ENCODE results near the gene PRDM11. TPM values are rescaled to one million over a fixed set of nuclear protein-coding genes. Genes with fewer than 3 reads are reported as not detected.

PRDM11 gene
- total RNA-seq, 1 experiment from 2014 or later, result 2.9 TPM

GRCh38 chr11:45141631-45142030, 4.8 kb upstream of the PRDM11 start:
- no peak for DNase-seq (ENCODE audit: low read depth)

DNA sequence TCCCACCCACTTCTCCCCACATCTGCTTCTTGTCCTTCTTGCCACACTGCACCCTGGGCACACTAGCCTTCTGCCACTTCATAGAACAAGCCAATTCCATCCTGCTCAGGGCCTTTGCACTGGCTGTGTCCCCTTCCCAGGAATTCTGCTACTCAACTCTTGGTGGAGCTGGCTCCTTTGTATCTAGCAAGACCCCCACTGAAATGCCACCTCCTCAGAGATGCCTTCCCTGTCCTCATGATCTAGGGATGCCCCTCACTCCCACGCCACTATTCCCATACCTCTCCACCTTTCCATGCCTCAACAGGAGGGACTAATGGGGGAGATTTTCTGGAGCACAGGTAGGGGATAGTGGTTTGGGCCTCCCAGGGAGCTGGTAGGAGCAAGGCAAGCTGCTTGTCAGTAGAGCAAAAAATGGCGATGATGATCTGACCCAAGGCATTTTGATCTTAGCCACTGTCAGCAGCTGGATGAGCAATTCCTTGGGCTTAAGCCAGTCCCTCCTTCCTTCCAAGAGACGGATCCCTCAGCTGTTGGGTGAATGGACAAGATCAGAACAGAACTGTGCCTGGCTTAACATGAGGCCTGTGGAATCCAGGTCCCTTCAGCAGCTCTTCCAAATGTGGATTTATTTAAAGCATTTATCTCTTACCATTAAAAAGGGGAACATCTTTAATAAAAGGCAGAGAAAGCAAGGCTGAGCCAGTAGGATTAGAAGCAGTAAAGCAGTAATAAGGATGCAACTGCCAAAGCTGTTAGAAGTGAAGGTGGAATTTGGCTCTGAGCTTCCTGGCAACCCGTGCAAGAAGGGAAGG, 4.0 kb upstream of the PRDM11 start:
- DNase-seq (ENCODE audit: low read depth), result peak; percentile 65

DNA sequence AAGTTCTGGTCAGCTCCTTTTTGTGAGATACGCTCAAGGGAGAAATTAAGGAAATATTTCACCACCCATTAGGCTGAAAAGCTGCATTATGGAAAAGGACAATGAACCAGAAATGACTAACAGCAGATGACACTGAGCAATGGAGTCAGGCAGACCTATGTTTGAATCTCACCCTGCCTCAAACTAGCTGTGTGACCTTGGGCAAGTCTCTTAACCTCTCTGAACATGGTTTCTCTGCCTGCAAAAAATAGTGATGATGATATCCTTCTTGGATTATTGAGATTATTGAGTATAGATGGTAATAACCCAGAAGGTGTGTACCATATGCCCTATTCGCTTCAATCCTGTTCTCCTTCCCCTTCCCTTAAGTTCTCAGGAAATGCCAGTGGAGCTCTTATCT, 2.9 kb upstream of the PRDM11 start:
- no peak for DNase-seq (ENCODE audit: low read depth)

DNA sequence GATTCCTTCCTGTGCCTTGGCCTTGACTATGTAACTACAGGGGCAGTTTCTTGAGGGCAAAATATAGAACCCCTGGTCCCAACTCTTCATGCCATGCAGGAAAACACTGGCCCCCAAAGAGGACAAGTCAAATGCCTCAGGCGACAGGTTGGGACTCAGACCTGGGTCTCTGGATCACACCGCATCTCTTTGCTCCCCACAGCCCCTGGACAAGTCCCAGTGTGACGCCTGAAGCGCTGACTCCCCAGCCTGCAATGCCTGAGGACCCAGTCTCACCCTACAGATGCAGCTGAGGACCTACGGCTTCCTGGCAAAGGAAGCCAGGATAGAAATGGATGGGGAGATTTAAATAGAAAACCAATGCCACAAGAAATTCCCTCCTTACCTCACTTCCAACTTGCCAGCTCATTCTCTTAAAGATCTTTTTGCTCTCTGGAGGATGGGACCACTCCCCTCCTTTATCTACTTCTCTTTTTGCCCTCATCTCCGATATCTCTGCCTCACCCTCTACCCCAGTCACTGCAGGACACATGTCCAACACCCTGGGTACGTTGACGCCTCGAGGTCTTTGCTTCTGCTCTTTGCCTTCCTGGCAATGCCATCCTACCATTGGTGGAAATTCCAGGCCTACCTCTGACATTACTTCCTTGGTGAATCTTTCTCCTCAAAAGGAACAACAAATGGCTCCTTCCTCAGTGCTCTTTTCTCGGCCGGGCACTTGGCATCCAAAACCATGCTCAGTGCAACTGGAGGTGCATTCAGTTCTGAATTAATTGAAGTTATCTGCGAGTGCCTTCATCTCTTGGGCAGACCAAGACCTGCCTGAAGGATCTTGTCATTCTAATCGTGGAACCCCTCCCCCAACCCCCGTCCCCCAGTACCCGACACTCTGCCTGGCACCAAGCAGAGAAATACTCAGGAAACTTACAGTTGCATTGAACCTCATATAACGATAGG, 2.0 kb upstream of the PRDM11 start:
- no peak for DNase-seq (ENCODE audit: low read depth)

GRCh38 chr11:45145083-45145378, 1.4 kb upstream of the PRDM11 start:
- DNase-seq (ENCODE audit: low read depth), result no peak

DNA sequence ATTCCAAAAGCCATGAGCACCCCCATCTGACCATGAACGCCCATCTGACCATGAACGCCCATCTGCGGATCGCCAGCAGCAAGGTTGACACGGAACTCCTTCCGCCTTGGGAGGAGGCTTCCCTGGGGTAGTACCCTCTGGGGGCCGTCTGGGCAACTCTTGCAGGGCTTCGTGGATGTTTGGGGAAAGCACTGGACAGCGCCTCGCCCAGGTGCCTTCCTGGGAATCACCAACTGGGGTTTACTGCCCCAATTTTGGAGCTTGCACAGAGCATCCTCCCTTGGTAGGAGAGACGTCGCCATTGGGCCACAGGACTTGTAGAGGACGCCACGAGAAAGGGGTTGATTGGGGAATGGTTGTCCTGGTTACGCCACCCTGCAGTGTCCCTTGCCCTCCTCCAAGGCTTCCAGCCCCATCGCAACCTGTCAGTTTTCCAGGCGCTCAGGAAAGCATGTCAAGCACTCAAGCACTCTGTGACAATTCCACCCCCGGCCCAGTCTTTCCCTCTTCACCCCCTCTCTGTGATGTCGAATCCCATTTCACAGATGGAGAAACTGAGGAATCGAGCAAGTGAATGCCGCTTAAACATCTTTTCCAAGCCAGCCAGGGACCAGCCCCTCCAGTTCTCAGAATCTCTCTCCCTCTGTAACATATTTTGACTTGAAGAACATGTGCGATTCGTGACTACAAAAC, 914 bp upstream of the PRDM11 start:
- DNase-seq (ENCODE audit: low read depth), result peak; percentile 11

DNA sequence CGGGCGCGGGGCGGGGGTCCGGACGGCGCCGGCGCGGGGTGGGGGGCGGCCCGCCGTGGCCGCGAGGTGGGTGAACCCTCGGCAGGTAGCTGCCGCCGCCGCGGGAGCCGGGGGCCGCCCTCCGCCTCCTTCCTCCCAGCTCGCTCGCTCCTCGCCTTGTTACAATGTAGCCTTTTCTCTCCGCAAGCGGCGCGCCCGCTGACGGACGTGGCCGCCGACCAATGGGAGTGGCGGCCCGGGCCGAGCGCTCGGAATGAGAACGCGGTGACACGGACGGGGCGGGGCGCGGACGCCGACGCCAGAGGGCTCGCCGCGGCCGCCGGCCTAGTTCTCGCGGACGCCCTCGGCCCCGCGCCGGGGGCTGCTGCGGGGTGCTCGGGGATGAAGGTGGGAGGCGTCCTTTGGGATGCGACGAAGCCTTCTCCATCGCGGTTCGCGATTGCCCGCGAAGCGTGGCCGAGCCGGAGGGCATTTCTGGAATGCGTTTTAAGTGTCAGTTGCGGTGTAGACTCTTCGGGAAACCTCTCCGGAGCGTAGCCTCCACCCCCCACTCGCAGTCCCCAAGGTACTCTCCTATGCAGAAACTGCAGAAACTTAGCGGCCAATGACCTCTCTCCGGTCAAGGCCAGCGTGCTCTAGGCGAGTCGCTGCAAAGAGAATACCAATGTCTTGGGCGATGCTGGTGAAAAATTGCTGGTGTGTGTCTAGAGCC, 734 bp downstream of the PRDM11 start:
- peak; percentile 94 for DNase-seq (ENCODE audit: low read depth)

GRCh38 chr11:45147891-45148675, 1.6 kb downstream of the PRDM11 start:
- DNase-seq (ENCODE audit: low read depth), result no peak

DNA sequence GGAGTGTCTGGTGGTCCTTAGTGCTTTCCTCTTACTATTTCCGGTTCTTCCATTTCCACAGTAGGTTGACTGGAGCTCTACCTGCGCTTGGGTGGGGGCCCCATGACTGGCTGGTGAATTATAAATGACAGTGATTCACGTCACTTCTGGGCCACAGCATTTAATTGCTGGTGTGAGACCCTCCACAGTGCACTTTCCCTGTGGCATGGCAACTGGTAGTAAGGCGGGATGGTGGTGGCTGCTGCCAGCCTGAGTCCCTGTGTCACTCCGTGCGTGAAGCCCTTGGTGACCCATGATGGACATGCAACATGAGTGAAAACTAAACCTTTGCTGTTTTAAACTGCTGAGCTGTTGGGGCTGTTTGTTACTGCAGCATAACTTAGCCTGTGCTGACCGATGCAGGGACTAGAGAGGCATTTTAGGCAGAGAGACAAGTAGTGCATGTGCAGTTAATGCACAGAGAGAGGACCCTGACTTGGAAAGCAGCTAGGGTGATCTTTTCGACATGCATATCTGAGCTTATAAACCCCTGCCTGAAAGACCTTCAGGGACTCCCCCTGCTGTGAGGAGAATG, 3.1 kb downstream of the PRDM11 start:
- DNase-seq (ENCODE audit: low read depth), result no peak

GRCh38 chr11:45150301-45150700, 3.9 kb downstream of the PRDM11 start:
- no peak for DNase-seq (ENCODE audit: low read depth)

DNA sequence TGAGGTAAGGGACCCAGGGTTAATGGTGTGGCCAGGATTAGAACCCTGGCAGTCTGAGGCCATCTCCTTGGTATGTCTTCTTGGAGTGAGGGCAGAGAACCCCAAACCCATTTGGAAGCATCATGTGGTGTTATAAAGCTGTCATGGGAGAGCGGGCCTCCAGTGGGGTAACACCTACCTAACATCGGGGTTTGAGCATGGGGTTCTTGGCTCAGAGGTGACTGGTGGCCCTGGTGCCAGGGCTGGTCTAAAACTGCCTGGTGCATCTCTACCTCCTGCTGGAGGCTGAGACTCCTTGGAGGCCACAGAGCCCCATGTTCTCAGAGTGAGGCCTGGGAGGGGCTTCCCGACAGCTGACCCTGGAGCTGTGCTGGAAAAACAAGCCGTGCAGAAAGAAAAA, 4.5 kb downstream of the PRDM11 start:
- no peak for DNase-seq (ENCODE audit: low read depth)

- DNase-seq (ENCODE audit: low read depth), result no peak
Measured at GRCh38 chr11:45151362-45151982, 5.0 kb downstream of the PRDM11 start.

DNA sequence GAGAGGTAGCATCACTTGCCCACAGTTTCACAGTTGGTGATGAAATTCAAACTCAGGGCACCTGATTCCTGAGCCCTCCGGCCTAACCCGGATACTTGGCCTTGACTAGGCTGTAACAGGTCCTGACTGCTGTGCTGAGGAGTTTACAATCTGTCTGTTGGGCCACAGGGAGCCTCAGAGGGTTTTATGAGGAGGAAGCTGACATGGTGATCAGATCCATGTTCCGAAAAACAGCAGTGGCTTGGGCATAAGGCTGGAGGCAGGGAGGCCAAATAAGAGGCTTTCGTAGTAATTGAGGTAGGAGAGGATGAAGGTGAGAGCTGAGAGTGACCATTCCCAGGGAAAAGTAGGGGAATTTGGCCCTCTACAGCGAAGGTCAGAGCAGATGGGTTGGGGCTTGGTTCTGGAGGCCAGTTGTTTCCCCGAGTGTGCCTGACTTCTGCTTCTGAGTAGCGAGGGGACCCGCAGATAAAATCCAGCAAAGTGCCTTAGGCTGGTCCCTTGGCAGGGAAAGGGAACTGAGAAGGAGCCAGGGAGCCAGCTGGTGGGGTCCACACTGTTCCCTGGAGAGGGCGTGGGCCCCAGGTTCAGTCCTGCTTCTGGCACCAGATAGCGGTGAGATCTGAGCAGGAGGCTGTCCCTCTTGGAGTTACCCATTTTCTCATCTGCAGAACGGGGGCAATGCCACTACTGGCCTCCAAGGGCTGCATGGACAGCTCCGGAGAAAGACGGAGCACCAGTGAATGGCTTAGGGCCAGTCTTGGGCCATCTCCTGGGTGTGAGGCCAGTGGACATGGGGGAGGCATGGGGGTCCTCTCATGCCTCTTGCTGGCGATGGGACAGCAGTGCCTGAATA, 6.5 kb downstream of the PRDM11 start:
- DNase-seq (ENCODE audit: low read depth), result no peak

DNA sequence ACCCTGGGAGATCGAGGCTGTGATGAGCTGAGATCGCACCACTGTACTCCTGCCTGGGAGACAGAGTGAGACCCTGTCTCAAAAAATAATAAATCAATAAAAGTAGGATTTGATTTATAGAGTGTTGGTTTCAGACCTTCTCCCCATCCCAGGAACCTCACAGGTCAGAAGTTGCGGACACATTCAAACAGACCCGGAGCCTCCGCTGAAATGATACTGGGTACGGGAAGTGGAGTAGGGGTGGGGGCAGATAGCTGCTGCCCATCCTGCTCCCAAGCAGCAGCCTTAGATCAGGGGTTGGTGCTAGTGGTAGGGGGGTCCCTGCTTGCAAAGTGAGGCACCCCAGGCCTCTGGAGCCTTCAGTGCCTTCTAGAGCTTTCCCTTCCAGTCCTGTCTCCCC, 7.8 kb downstream of the PRDM11 start:
- no peak for DNase-seq (ENCODE audit: low read depth)

DNA sequence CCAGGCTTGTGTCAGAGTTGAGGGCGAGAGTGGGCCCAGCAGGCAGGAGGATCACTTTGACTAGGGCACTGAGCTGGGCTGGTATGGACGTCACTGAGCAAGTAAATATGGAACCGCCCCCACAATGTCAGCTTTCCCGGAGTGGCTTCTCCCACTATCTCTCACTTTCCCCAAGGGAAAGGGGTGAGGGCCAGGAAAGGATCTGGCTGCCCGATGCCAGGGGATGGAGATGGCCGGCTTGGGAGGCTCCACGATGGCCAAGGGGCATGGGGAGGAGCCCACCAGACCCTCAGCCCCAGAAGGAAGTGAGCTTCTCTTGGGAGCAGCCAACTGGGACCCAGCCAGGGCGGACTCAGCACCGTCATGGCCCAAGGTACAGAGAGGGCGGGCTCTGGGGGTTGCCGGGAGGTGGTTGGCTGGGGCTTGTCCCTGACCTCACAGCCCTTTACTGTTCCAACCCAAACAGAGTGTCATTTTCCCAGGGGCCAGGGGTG, 8.7 kb downstream of the PRDM11 start:
- no peak for DNase-seq (ENCODE audit: low read depth)

DNA sequence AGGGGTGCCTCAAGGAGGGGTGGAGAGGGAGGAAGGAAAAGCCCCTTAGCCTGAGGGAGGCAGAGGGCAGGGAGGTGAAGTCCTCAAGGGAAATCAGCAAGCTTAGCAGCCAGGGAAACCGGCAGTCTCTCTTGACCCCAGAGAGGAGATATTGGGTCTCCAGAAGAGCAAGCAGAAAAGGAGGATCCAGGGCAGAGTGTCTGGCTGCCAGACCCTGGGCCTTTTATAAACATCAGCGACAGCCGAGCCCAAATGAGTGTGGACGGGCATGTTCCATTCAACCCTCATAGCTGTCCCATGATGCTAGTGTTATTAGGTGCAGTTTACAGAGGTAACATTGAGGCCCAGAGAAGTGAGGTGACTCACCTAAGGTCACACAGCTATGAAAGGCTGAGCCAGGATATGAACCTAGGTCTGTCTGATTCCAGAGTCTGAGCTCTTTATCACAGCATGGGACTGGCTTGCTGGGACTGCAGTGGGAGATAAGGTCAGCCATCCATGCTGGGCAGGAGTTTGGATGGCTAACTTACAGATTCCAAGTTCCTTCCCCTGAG, 9.3 kb downstream of the PRDM11 start:
- DNase-seq (ENCODE audit: low read depth), result no peak

DNA sequence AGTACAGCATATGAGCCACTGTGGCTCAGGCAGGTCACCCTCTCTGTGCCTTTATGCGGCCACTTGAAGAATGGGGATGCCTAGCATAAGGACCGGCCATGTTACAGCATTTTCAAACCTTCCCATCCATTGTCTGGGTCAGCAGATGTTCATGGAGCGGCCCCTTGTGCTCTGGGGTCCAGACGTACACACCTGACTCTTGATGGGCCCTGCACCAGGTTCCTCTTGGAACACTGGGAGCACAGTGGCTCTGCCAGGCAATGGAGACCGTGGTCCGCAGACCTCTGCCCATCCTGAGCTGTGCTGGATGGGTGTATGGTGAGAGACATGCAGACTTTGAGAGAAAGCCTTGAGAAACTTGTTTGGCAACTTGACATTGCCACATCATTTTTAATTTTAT, 9.8 kb downstream of the PRDM11 start:
- DNase-seq (ENCODE audit: low read depth), result no peak

GRCh38 chr11:45156741-45157140, 10.3 kb downstream of the PRDM11 start:
- DNase-seq (ENCODE audit: low read depth), result no peak
